ENCODE data around the gene SRSF3.

SRSF3 gene

GRCh38 chr6:36600564-36601146 lies 6.5 kb downstream of the SRSF3 start:
- TF ChIP-seq POLR2AphosphoS5 (IDR thresholded peaks at IDR 0.05; ENCODE audit: low read depth, low read length) (peak; percentile 31; the same call in 1 of the 2 replicates), TAF1 (IDR thresholded peaks at IDR 0.05; ENCODE audit: borderline replicate concordance, insufficient read depth, low read length) (no peak)

GRCh38 chr6:36603222-36604089 lies 9.3 kb downstream of the SRSF3 start:
- TF ChIP-seq SIN3A (IDR thresholded peaks at IDR 0.05; ENCODE audit: borderline replicate concordance, insufficient read depth, low read length) (no peak), POLR2AphosphoS5 (IDR thresholded peaks at IDR 0.05; ENCODE audit: low read depth, low read length) (peak; percentile 31; the same call in 1 of the 2 replicates)

- TF ChIP-seq SIN3A (IDR thresholded peaks at IDR 0.05; ENCODE audit: borderline replicate concordance, insufficient read depth, low read length) (no peak), FOXP2 (optimal IDR thresholded peaks at IDR 0.05; ENCODE audit: borderline replicate concordance, extremely low read depth, extremely low read length, insufficient read depth) (no peak), POLR2AphosphoS5 (IDR thresholded peaks at IDR 0.05; ENCODE audit: low read depth, low read length) (peak; percentile 59)
Measured at GRCh38 chr6:36604090-36605060, 10.2 kb downstream of the SRSF3 start.

GRCh38 chr6:36605143-36605542 lies 11.0 kb downstream of the SRSF3 start:
- no peak for TF ChIP-seq SIN3A (IDR thresholded peaks at IDR 0.05; ENCODE audit: borderline replicate concordance, insufficient read depth, low read length)
- no peak for TF ChIP-seq TAF1 (IDR thresholded peaks at IDR 0.05; ENCODE audit: borderline replicate concordance, insufficient read depth, low read length)
- no peak for TF ChIP-seq REST (IDR thresholded peaks at IDR 0.05; ENCODE audit: insufficient read depth in 1 of 2, low read depth in 2 of 2, low read length in 2 of 2)
- TF ChIP-seq POLR2AphosphoS5 (IDR thresholded peaks at IDR 0.05; ENCODE audit: low read depth, low read length) = no peak
- TF ChIP-seq FOXP2 (optimal IDR thresholded peaks at IDR 0.05; ENCODE audit: borderline replicate concordance, extremely low read depth, extremely low read length, insufficient read depth) = no peak

GRCh38 chr6:36605560-36606391 lies 11.6 kb downstream of the SRSF3 start:
- no peak for TF ChIP-seq FOXP2 (optimal IDR thresholded peaks at IDR 0.05; ENCODE audit: borderline replicate concordance, extremely low read depth, extremely low read length, insufficient read depth)
- TF ChIP-seq POLR2AphosphoS5 (IDR thresholded peaks at IDR 0.05; ENCODE audit: low read depth, low read length) = peak; percentile 57

- TF ChIP-seq FOXP2 (optimal IDR thresholded peaks at IDR 0.05; ENCODE audit: borderline replicate concordance, extremely low read depth, extremely low read length, insufficient read depth) (no peak), POLR2AphosphoS5 (IDR thresholded peaks at IDR 0.05; ENCODE audit: low read depth, low read length) (no peak; the same call in 1 of the 2 replicates), REST (IDR thresholded peaks at IDR 0.05; ENCODE audit: insufficient read depth in 1 of 2, low read depth in 2 of 2, low read length in 2 of 2) (no peak), TAF1 (IDR thresholded peaks at IDR 0.05; ENCODE audit: borderline replicate concordance, insufficient read depth, low read length) (no peak), SIN3A (IDR thresholded peaks at IDR 0.05; ENCODE audit: borderline replicate concordance, insufficient read depth, low read length) (no peak)
Measured at GRCh38 chr6:36607683-36608386, 13.7 kb downstream of the SRSF3 start.

Measured in PFSK-1 (cell line).